GM12873 (cell line): ENCODE data around the gene SACM1L.
A peak's percentile ranks its signal among the peaks of the same experiment; 100 is the strongest.

Experiments used
- CTCF ChIP-seq: IDR thresholded peaks from 2 replicates; pipeline ENCODE4 v1.5.1; 2012; ENCODE audit warnings: low read depth, mild to moderate bottlenecking, moderate library complexity, low read length, control low read depth; ENCODE audit not compliant: insufficient read depth; ENCODE audit errors: missing control alignments

SACM1L gene

GRCh38 chr3:45782381-45782780 is 93.2 kb downstream of the SACM1L start:
- TF ChIP-seq CTCF: no peak

- peak; percentile 5 for TF ChIP-seq CTCF
These were observed 94.5 kb downstream of the SACM1L start for GRCh38 chr3:45783667-45784066.

DNA sequence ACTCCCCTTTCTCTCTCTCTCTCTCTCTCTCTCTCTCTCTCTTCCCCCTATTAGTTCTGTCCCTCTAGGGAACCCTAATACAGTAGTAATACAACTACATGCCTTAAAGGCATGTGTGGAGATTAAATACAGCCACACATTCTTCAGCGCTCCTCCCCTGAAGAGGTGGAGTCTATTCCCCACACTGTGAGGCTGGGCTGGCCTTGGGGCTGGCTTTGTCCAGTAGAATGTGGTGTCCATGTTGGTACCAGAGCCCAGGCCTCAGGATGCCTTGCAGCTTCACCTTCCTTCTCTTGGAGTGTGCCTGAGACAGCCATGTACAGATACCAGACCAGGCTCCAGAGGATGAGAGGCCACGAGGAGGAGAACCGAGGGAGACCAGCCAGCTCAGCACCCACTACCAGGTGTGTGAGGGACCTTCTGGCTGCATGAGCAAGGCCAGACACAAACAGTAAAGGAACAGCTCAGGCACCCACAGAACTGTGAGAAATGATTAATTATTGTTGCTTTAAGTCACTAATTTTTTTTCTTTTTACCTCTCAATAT is 96.5 kb downstream of the SACM1L start:
- no peak for TF ChIP-seq CTCF

DNA sequence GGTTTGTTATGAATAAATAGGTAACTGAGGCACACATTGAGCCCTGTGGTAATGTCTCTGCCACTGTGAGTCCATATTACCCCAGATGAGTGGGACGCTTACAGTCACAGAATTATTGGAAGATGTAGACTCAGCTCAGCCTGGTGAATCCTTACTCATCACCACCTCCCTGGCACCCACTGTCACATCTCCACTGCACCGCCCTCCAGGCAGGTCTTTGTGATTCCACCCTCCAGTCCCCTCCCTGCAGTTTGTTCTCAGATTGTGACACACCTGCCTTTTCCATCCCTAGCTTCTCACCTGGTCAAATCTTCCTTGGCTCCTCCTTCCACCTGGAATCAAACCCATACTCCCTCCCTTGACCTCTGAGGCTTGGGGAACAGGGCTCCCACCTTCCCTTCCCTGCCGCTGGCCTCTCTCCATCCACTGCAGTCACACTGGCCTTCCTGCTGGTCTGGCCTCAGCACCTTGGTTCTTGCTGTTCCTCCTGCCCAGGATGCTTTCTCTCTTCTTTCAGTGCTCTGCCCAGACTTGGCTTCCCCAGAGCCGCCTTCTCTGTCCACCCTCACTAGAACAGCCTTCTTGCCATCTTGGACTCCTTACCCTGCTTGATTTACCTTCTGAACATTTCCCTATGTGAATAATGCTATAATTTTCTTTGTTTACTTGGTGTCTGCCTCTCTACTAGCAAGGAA is 97.8 kb downstream of the SACM1L start:
- TF ChIP-seq CTCF: no peak

- TF ChIP-seq CTCF: no peak
These were observed 98.4 kb downstream of the SACM1L start for GRCh38 chr3:45787551-45787950.

GRCh38 chr3:45789235-45789812 is 100.1 kb downstream of the SACM1L start:
- no peak for TF ChIP-seq CTCF

DNA sequence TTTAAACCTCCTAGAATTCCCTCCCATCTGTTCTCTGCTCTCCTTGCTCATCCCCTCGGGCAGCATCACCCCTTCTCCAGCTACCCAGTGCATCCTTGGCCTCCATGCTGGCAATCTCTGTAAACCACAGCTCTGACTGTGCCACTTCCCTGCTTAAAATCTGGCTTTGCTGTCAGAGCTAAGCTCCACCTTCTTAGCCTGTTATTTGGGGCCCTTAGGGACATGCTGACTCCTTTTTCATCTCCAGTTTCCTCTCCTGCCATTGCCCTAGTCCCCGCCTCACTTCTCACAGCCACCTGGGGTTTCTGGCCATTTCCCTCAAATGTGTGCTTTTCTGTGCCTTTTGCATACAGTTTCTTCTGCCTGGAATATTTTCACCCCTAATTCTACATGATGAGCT is 101.4 kb downstream of the SACM1L start:
- TF ChIP-seq CTCF: no peak
